Testis (tissue), 3 donors: Measurements from ENCODE around the gene UBE2E2. TPM values are rescaled to one million over a fixed set of nuclear protein-coding genes. Genes with fewer than 3 reads are reported as not detected.

Experiments used
- DNase-seq: peaks from one replicate; pipeline ENCODE4 v3.0.0-alpha.2; 2019
- H3K27ac ChIP-seq, 2 donors: fragments of 200-600 bp; sonication (generic); one replicate each; pipeline ENCODE4 v1.5.1; 2019
- H3K27me3 ChIP-seq: fragments of 200-600 bp; sonication (generic); one replicate; pipeline ENCODE4 v1.5.1; 2019
- H3K36me3 ChIP-seq: fragments of 200-600 bp; sonication (generic); one replicate; pipeline ENCODE4 v1.5.1; 2017; ENCODE audit warnings: low read depth; ENCODE audit errors: missing control alignments
- H3K4me1 ChIP-seq: fragments of 200-600 bp; sonication (generic); one replicate; pipeline ENCODE4 v1.5.1; 2019
- H3K4me3 ChIP-seq, 2 donors: fragments of 200-600 bp; sonication (generic); one replicate each; pipeline ENCODE4 v1.5.1; 2017 to 2019
- H3K9me3 ChIP-seq: fragments of 200-600 bp; sonication (generic); one replicate; pipeline ENCODE4 v1.5.1; 2017
- POLR2A ChIP-seq: fragments of 450-650 bp; IDR thresholded peaks from one replicate; pipeline ENCODE4 v1.6.1; 2017; ENCODE audit warnings: antibody characterized with exemption, mild to moderate bottlenecking, moderate library complexity
- WGBS, 2 donors: methylation state at CpG; one replicate each; pipeline ENCODE4 v1.1.5; 2018; 5-methylcytosine and 5-hydroxymethylcytosine counted together
- intact Hi-C: fragments of 100-400 bp; cut with DNase I; formaldehyde crosslinking; loops from one replicate; pipeline ENCODE4 v1.15.1; 2023; ENCODE audit warnings: low total_unique reads
- polyA plus RNA-seq: library from polyadenylated mRNA; stranded (reverse); fragments of 350-450 nt; fragmentation: Illumina TruSeq; extraction: RNeasy Lipid Tissue Mini Kit (QIAGEN cat#74804); gene quantifications from one replicate; pipeline ENCODE4 v1.2.3, GENCODE V29; 2014; ENCODE audit warnings: low read depth, low replicate concordance; ENCODE audit not compliant: insufficient read depth
- total RNA-seq, 2 donors: library from RNA; depleted of rRNA; stranded (reverse); fragments of >200 nt; gene quantifications; one replicate each; pipeline ENCODE4 v1.2.3, GENCODE V29; 2016
- TF ChIP-seq, protein P1 (sequence below), 3 experiments: fragments of 450-650 bp in 2 of 3; fragments of 200-600 bp in 1 of 3; sonication (generic) in 1 of 3; IDR thresholded peaks; one replicate each; pipeline ENCODE4 v1.5.1; 2016 to 2019; ENCODE audit warnings: antibody characterized with exemption in 3 of 3, mild to moderate bottlenecking in 2 of 3, moderate library complexity in 1 of 3

UBE2E2 gene
- total and polyA plus RNA-seq, 3 donors from 2014 or later, result 45.5 to 94.2 (median 48.7) TPM

DNA sequence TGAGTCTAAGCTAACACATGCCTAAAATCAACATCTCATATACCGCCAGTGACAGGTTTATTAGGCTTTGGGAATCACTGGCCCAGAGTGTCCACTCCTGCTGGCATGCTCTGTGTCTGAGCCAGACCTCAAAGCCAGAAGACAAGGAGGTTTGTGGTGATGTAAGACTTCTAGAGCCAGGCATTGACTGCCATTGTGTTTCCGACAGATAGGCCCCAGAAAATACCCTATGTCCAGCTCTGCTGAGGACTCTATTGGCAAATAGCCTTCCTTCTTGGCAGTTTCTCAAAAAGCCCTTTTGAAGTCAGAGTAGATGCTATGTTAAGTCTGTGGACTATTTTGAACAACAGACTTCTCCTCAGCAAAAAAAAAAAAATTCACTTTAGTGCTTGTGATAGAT, 420.7 kb downstream of the UBE2E2 start:
- Histone ChIP-seq H3K4me1 (no peaks in the 10 kb centered on the region), H3K27me3 (no peaks in the 10 kb centered on the region), H3K4me3 (no peak overlapping the region), H3K27ac (no peak overlapping the region), H3K9me3 (no peaks in the 10 kb centered on the region), H3K36me3 (no peaks in the 10 kb centered on the region)
- WGBS, 2 donors, result 94 to 96% methylated on average over 2 of the region's 2 CpGs
- intact Hi-C loops, result no loop called here
- TF ChIP-seq, protein P1, sequence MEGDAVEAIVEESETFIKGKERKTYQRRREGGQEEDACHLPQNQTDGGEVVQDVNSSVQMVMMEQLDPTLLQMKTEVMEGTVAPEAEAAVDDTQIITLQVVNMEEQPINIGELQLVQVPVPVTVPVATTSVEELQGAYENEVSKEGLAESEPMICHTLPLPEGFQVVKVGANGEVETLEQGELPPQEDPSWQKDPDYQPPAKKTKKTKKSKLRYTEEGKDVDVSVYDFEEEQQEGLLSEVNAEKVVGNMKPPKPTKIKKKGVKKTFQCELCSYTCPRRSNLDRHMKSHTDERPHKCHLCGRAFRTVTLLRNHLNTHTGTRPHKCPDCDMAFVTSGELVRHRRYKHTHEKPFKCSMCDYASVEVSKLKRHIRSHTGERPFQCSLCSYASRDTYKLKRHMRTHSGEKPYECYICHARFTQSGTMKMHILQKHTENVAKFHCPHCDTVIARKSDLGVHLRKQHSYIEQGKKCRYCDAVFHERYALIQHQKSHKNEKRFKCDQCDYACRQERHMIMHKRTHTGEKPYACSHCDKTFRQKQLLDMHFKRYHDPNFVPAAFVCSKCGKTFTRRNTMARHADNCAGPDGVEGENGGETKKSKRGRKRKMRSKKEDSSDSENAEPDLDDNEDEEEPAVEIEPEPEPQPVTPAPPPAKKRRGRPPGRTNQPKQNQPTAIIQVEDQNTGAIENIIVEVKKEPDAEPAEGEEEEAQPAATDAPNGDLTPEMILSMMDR (IDR thresholded peaks at IDR 0.05), result no peak
- TF ChIP-seq POLR2A, result no peak
- DNase-seq, result no peak

DNA sequence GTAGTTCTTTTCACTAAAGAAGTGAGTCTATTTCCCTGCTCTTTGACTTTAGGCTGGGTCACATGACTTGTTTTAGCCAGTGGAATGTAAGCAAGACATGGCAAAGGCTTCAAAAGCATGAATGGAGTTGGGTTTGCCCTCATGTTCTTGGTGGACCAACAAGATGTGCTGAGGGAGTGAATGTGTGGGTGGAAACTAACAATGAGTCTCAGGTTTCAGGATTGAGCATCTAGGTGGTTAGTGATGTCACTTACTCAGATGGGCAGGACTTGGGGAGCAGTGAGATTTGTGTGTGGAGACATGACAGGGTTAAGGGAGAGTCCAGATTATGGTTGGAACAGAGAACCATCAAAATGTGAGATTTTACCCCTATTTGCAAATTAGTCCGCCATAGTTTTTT, 421.2 kb downstream of the UBE2E2 start:
- Histone ChIP-seq H3K36me3 (no peaks in the 10 kb centered on the region), H3K4me3 (no peak overlapping the region), H3K4me1 (no peaks in the 10 kb centered on the region), H3K27ac (no peak overlapping the region), H3K27me3 (no peaks in the 10 kb centered on the region), H3K9me3 (no peaks in the 10 kb centered on the region)
- 0 to 43% methylated on average over 1 of the region's 1 CpG for WGBS, 2 donors
- intact Hi-C loops, result no loop called here
- no peak for DNase-seq
- no peak for TF ChIP-seq POLR2A
- TF ChIP-seq, protein P1 (IDR thresholded peaks at IDR 0.05), result no peak

GRCh38 chr3:23626442-23626841, 423.3 kb downstream of the UBE2E2 start:
- intact Hi-C loops, result no loop called here
- H3K4me1 ChIP-seq, result no peaks in the 10 kb centered on the region
- no peaks in the 10 kb centered on the region for H3K9me3 ChIP-seq
- 98% methylated on average over 2 of the region's 2 CpGs; no CpG with 5 or more reads in 1 of the 2 donors for WGBS, 2 donors
- DNase-seq, result no peak
- H3K4me3 ChIP-seq, result no peak overlapping the region
- no peaks in the 10 kb centered on the region for H3K27me3 ChIP-seq
- H3K36me3 ChIP-seq, result no peaks in the 10 kb centered on the region
- TF ChIP-seq POLR2A, result no peak
- H3K27ac ChIP-seq, result no peak overlapping the region

GRCh38 chr3:23629181-23629894, 426.2 kb downstream of the UBE2E2 start:
- Histone ChIP-seq H3K4me3 (no peak overlapping the region), H3K4me1 (peaks cover 18% of the 10 kb centered on the region), H3K27ac (no peak overlapping the region), H3K27me3 (no peaks in the 10 kb centered on the region), H3K9me3 (no peaks in the 10 kb centered on the region), H3K36me3 (no peaks in the 10 kb centered on the region)
- intact Hi-C loops, result no loop called here
- WGBS, 2 donors, result 65 to 77% methylated on average over 5 of the region's 5 CpGs
- no peak for DNase-seq
- TF ChIP-seq, protein P1 (IDR thresholded peaks at IDR 0.05), result no peak
- TF ChIP-seq POLR2A, result no peak

DNA sequence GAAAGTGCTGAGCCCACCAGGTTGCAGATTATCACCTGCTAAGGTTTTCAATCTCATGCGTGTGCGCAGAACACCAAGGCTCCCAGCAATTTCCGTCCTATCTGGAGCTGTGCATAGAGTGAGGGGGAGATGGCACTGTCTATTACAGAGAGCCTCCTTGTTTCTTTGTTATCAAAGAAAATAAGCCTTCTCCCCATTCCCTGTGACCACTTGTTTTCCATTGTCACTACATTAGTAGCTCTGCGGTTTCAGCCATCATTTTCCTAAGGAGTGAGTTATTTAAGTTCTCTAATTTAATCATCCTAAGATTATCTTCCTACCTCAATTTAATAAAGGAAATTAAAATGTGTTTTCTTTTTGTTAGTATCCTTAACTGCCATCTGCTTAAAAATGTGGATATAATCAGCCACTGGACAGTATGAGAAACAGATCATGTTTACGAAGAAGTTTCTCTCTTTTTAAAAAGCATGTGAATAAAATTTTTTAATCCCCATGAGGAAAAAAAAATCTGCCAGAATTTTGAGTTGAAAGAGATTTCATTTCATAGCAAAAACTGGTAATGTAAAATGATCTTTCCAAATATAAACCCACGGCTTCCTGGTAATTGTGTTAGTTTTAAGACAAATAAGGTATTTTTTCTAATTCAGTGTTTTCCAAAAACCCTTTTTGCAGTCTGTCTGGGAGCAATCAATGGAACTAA, 430.3 kb downstream of the UBE2E2 start:
- intact Hi-C loops, result no loop called here
- no peaks in the 10 kb centered on the region for H3K36me3 ChIP-seq
- DNase-seq, result peak; percentile 75
- TF ChIP-seq, protein P1 (IDR thresholded peaks at IDR 0.05), result no peak
- TF ChIP-seq POLR2A, result no peak
- peaks cover 18% of the 10 kb centered on the region for H3K4me1 ChIP-seq
- peak overlapping the region in 1 of 2 donors; percentile 53 for H3K27ac ChIP-seq
- no peaks in the 10 kb centered on the region for H3K27me3 ChIP-seq
- WGBS, 2 donors, result 54 to 58% methylated on average over 6 of the region's 6 CpGs
- no peaks in the 10 kb centered on the region for H3K9me3 ChIP-seq
- no peak overlapping the region for H3K4me3 ChIP-seq
